ENCODE results near the gene ABR. TPM values are rescaled to one million over a fixed set of nuclear protein-coding genes. Genes with fewer than 3 reads are reported as not detected.

ABR gene
- total and polyA plus RNA-seq, 4 donors, result 2.7 to 12.9 (median 6.8) TPM

DNA sequence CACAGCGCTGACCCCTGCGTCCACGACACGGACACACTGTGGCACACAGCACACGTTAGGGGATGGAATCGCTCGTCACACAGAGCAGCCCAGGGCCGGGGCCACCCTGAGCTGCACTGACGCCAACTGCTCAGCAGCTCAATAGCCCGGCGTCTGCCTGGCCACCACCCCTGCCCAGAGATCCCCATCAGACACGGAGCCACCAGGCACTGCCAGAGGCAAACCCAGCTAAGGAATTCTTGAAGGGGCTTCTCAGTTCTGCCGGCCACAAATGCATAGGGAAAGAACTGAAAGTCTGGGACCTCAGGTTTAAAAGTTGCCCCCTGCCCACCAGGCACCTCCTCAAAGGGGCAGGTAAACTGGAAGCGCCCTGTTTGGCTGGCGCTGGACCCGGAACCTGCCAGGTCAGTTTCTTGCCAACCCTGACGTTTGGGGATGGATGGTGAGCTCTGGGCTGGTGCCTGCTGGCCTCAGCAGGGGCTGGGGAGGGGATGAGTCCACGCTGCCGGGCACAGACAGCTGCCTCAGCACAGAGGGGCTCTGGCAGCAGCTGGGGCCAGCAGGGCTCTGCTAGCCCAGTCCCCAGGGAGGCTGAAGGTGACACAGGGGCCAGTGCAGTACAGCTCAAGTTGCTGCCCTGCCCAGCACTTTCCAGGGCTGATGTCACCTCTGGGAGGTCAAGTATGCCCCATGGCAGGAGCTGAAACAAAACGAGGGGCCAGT lies 149.7 kb downstream of the ABR start (continued):
- TF ChIP-seq, protein P1, sequence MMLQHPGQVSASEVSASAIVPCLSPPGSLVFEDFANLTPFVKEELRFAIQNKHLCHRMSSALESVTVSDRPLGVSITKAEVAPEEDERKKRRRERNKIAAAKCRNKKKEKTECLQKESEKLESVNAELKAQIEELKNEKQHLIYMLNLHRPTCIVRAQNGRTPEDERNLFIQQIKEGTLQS (IDR thresholded peaks at IDR 0.05), result no peak
- TF ChIP-seq EGR1 (IDR thresholded peaks at IDR 0.05; ENCODE audit: low read depth in 2 of 2) (no peak), FOXA2 (IDR thresholded peaks at IDR 0.05) (no peak), YY1 (IDR thresholded peaks at IDR 0.05) (no peak), RXRA (IDR thresholded peaks at IDR 0.05) (no peak), REST (IDR thresholded peaks at IDR 0.05) (no peak), NR2F2 (IDR thresholded peaks at IDR 0.05) (no peak), HNF4A (conservative IDR thresholded peaks at IDR 0.05) (no peak), HNF4G (IDR thresholded peaks at IDR 0.05) (no peak)
- TF ChIP-seq, protein P2, sequence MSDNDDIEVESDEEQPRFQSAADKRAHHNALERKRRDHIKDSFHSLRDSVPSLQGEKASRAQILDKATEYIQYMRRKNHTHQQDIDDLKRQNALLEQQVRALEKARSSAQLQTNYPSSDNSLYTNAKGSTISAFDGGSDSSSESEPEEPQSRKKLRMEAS (IDR thresholded peaks at IDR 0.05), result no peak

DNA sequence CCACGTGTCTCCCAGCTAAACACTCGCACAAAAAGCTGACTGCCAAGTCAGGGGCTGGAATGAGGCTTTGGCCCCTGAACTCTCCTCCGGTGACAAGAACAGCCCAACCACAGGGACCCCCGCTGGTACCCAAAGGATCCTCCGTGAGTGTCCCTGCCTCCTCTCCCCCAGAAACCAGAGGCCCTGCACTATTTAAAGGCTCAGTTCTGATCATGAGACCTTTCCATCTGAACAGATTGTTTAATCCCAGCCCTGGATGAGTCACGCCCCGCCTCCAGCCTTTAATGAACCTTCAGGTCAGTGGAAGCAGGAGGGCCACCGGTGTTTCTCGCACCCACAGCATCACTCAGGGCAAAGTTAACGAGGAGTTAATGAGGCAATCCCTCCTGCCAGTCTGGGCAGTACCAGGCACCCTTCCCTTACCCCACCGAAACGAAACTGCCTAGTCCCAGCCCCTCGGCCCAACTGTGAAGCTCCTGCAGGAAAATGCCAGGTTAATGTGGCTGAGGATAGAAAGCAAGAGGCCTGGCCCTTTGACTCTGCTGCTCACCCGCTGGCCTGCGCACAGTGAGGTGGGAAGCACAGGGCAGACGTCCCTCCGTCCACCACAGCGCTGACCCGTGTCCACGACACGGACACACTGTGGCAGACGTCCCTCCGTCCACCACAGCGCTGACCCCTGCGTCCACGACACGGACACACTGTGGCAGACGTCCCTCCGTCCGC lies 150.4 kb downstream of the ABR start:
- no peak overlapping the region for H3K4me3 ChIP-seq (ENCODE audit: low read depth in 1 of 3, low read length in 3 of 3)
- H3K27me3 ChIP-seq (ENCODE audit: control insufficient read depth in 4 of 4, insufficient read depth in 4 of 4, low read length in 3 of 4), result no peaks in the 10 kb centered on the region
- no peak overlapping the region for H3K27ac ChIP-seq (ENCODE audit: low read depth in 1 of 2, low read length in 2 of 2)
- WGBS, result 76% methylated on average over 30 of the region's 30 CpGs
- DNase-seq (ENCODE audit: low spot score), result no peak
- no peaks in the 10 kb centered on the region for H3K9me3 ChIP-seq (ENCODE audit: control insufficient read depth in 4 of 4, low read length in 3 of 4)
- no peaks in the 10 kb centered on the region for H3K36me3 ChIP-seq (ENCODE audit: control insufficient read depth in 4 of 4, insufficient read depth in 3 of 4, low read depth in 1 of 4, low read length in 3 of 4)
- peaks cover 0 to 2% (median 0%) of the 10 kb centered on the region in 4 donors for H3K4me1 ChIP-seq (ENCODE audit: control insufficient read depth in 4 of 4, insufficient read depth in 4 of 4, low read length in 3 of 4)
- H3K9ac ChIP-seq (ENCODE audit: low read depth in 1 of 2, low read length in 2 of 2), result no peak overlapping the region
- TF ChIP-seq RXRA (IDR thresholded peaks at IDR 0.05) (no peak), HNF4A (conservative IDR thresholded peaks at IDR 0.05) (no peak), GABPA (IDR thresholded peaks at IDR 0.05 in 1 of 2, conservative IDR thresholded peaks at IDR 0.05 in 1 of 2) (no peak), NR2F2 (IDR thresholded peaks at IDR 0.05) (no peak), REST (IDR thresholded peaks at IDR 0.05) (no peak), JUND (IDR thresholded peaks at IDR 0.05) (no peak), FOXA1 (IDR thresholded peaks at IDR 0.05) (no peak), YY1 (IDR thresholded peaks at IDR 0.05) (no peak), HNF4G (IDR thresholded peaks at IDR 0.05) (no peak), EGR1 (IDR thresholded peaks at IDR 0.05; ENCODE audit: low read depth in 2 of 2) (no peak), SP1 (IDR thresholded peaks at IDR 0.05) (no peak), RAD21 (IDR thresholded peaks at IDR 0.05) (no peak), TAF1 (conservative IDR thresholded peaks at IDR 0.05) (no peak), FOXA2 (IDR thresholded peaks at IDR 0.05) (no peak)
- TF ChIP-seq, protein P3, sequence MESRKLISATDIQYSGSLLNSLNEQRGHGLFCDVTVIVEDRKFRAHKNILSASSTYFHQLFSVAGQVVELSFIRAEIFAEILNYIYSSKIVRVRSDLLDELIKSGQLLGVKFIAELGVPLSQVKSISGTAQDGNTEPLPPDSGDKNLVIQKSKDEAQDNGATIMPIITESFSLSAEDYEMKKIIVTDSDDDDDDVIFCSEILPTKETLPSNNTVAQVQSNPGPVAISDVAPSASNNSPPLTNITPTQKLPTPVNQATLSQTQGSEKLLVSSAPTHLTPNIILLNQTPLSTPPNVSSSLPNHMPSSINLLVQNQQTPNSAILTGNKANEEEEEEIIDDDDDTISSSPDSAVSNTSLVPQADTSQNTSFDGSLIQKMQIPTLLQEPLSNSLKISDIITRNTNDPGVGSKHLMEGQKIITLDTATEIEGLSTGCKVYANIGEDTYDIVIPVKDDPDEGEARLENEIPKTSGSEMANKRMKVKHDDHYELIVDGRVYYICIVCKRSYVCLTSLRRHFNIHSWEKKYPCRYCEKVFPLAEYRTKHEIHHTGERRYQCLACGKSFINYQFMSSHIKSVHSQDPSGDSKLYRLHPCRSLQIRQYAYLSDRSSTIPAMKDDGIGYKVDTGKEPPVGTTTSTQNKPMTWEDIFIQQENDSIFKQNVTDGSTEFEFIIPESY (IDR thresholded peaks at IDR 0.05), result no peak
- TF ChIP-seq, protein P4, sequence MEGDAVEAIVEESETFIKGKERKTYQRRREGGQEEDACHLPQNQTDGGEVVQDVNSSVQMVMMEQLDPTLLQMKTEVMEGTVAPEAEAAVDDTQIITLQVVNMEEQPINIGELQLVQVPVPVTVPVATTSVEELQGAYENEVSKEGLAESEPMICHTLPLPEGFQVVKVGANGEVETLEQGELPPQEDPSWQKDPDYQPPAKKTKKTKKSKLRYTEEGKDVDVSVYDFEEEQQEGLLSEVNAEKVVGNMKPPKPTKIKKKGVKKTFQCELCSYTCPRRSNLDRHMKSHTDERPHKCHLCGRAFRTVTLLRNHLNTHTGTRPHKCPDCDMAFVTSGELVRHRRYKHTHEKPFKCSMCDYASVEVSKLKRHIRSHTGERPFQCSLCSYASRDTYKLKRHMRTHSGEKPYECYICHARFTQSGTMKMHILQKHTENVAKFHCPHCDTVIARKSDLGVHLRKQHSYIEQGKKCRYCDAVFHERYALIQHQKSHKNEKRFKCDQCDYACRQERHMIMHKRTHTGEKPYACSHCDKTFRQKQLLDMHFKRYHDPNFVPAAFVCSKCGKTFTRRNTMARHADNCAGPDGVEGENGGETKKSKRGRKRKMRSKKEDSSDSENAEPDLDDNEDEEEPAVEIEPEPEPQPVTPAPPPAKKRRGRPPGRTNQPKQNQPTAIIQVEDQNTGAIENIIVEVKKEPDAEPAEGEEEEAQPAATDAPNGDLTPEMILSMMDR (IDR thresholded peaks at IDR 0.05; ENCODE audit: low read depth, low read length, missing input control), result no peak
- TF ChIP-seq, protein P2 (IDR thresholded peaks at IDR 0.05), result no peak
- TF ChIP-seq, protein P1 (IDR thresholded peaks at IDR 0.05), result no peak

Measured in liver (tissue), 9 donors.